CD8-positive, alpha-beta memory T cell (primary cell): ENCODE measurements around the gene SPINK6. TPM values are rescaled to one million over a fixed set of nuclear protein-coding genes. Genes with fewer than 3 reads are reported as not detected.

Experiments
- CTCF ChIA-PET: fragments of 350-600 bp; sonication (Branson Sonifier 250); formaldehyde crosslinking; loops from one replicate; lab custom pipeline; 2021; ENCODE audit warnings: antibody characterized with exemption; lab: Charles Lee
- POLR2A ChIA-PET: fragments of 350-600 bp; sonication (Branson Sonifier 250); formaldehyde crosslinking; loops from one replicate; lab custom pipeline; 2021; ENCODE audit warnings: antibody characterized with exemption; lab: Charles Lee
- DNase-seq, 5 donors: peaks; one replicate each; pipeline versions ENCODE4 v3.0.0 to v3.0.0-alpha.2; 2020 to 2022; ENCODE audit warnings: mixed read lengths in 1 of 5
- H3K27ac ChIP-seq: one replicate; pipeline ENCODE4 v1.7.0; 2013; ENCODE audit warnings: low read depth, mild to moderate bottlenecking, low read length, moderate library complexity
- H3K27me3 ChIP-seq: 2 replicates; pipeline ENCODE4 v1.7.0; 2013; ENCODE audit warnings: low read length, mild to moderate bottlenecking; ENCODE audit not compliant: insufficient read depth, poor library complexity, severe bottlenecking
- H3K36me3 ChIP-seq: 2 replicates; pipeline ENCODE4 v1.7.0; 2013; ENCODE audit warnings: mild to moderate bottlenecking, low read length, moderate library complexity; ENCODE audit not compliant: insufficient read depth
- H3K4me1 ChIP-seq: 2 replicates; pipeline ENCODE4 v1.7.0; 2013; ENCODE audit warnings: mild to moderate bottlenecking, low read length, moderate library complexity; ENCODE audit not compliant: insufficient read depth
- H3K4me3 ChIP-seq: 2 replicates; pipeline ENCODE4 v1.7.0; 2013; ENCODE audit warnings: mild to moderate bottlenecking, low read length
- H3K9me3 ChIP-seq: 2 replicates; pipeline ENCODE4 v1.7.0; 2013; ENCODE audit warnings: mild to moderate bottlenecking, low read length
- H3K27ac Mint-ChIP-seq, 8 donors: one replicate each; pipeline ENCODE4 v1.8.0; 2020 to 2021; ENCODE audit warnings: mixed read lengths in 8 of 8, mild to moderate bottlenecking in 6 of 8, inconsistent platforms in 3 of 8, moderate library complexity in 3 of 8
- H3K27me3 Mint-ChIP-seq, 2 donors: one replicate each; pipeline ENCODE4 v1.8.0; 2020 to 2021; ENCODE audit warnings: mixed read lengths in 2 of 2, mild to moderate bottlenecking in 1 of 2, moderate library complexity in 1 of 2
- H3K36me3 Mint-ChIP-seq, 3 donors: one replicate each; pipeline ENCODE4 v1.8.0; 2020 to 2021; ENCODE audit warnings: mixed read lengths in 3 of 3, inconsistent platforms in 1 of 3, mild to moderate bottlenecking in 1 of 3
- H3K4me1 Mint-ChIP-seq, 3 donors: one replicate each; pipeline ENCODE4 v1.8.0; 2020 to 2021; ENCODE audit warnings: mixed read lengths in 3 of 3, inconsistent platforms in 1 of 3, mild to moderate bottlenecking in 1 of 3
- H3K4me3 Mint-ChIP-seq, 7 donors: one replicate each; pipeline ENCODE4 v1.8.0; 2020 to 2021; ENCODE audit warnings: mixed read lengths in 7 of 7, mild to moderate bottlenecking in 6 of 7, moderate library complexity in 4 of 7, inconsistent platforms in 2 of 7
- H3K9me3 Mint-ChIP-seq, 5 donors: one replicate each; pipeline ENCODE4 v1.8.0; 2020 to 2022; ENCODE audit warnings: mixed read lengths in 5 of 5, mild to moderate bottlenecking in 3 of 5, moderate library complexity in 2 of 5, inconsistent platforms in 1 of 5
- polyA plus RNA-seq: library from polyadenylated mRNA; unstranded; fragments of 300-500 nt; fragmentation: Illumina TruSeq; gene quantifications from one replicate; pipeline ENCODE4 v1.2.3, GENCODE V29; 2021
- total RNA-seq, 2 experiments: library from RNA; stranded (reverse); gene quantifications; one replicate each; pipeline ENCODE4 v1.2.3, GENCODE V29; 2021

SPINK6 gene
- not detected for total RNA-seq
- not detected for polyA plus RNA-seq

DNA sequence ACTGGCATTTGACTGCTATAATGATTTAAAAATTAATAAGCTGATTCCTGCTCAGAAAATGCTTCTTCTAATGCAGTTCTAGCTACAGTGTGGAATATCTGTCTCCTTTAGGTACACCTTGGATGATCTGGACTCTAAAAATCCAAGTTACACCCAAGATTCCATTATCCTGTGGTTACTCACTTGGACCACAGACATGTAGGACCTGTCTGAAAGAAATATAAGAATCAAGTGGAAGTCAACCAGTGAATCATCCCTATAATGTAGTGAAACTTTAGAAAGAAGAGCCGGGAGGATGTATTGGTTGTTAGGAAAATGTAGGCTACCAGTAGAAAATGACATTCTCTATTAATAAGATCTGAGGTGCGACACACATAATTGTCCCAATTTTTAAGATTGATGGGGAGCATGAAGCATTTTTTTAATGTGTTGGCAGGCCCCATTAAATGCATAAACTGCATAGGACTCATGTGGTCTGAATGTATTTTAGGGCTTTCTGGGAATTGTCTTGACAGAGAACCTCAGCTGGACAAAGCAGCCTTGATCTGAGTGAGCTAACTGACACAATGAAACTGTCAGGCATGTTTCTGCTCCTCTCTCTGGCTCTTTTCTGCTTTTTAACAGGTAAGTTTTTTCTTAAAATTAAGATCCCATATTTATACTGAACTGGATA lies at the start of gene SPINK6:
Gene SPINK6, plus strand, starts transcription at position 512 of the 673 bp plus-strand sequence. Its CDS starts 55 bp downstream, at position 567.
- H3K4me1 ChIP-seq = no peaks in the 10 kb centered on the region
- H3K36me3 Mint-ChIP-seq = no peaks in the 10 kb centered on the region
- no peaks in the 10 kb centered on the region for H3K9me3 Mint-ChIP-seq
- H3K27me3 ChIP-seq = no peaks in the 10 kb centered on the region
- no peak within 1 kb of the TSS for H3K4me3 Mint-ChIP-seq
- ChIA-PET CTCF (no interaction called here), POLR2A (no interaction called here)
- H3K4me1 Mint-ChIP-seq = no peaks in the 10 kb centered on the region
- no peaks in the 10 kb centered on the region for H3K36me3 ChIP-seq
- no peak for DNase-seq
- H3K27ac ChIP-seq = no peak within 1 kb of the TSS
- no peak within 1 kb of the TSS for H3K27ac Mint-ChIP-seq
- no peak within 1 kb of the TSS for H3K4me3 ChIP-seq
- peaks cover 2 to 10% of the 10 kb centered on the region in 2 donors for H3K27me3 Mint-ChIP-seq
- H3K9me3 ChIP-seq = no peaks in the 10 kb centered on the region

DNA sequence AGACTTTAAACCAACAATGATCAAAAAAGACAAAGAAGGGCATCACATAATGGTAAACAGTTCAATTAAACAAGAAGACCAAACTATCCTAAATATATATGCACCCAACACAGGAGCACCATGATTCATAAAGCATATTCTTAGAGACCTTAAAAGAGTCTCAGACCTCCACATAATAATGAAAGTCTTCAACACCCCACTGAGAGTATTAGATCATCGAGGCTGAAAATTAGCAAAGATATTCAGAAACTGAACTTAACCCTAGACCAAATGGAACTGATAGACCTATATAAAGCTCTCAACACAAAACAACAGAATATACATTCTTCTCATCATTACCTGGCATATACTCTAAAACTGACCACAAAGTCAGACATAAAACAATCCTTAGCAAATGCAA lies 46.2 kb upstream of the SPINK6 start:
- no peaks in the 10 kb centered on the region for H3K36me3 Mint-ChIP-seq

DNA sequence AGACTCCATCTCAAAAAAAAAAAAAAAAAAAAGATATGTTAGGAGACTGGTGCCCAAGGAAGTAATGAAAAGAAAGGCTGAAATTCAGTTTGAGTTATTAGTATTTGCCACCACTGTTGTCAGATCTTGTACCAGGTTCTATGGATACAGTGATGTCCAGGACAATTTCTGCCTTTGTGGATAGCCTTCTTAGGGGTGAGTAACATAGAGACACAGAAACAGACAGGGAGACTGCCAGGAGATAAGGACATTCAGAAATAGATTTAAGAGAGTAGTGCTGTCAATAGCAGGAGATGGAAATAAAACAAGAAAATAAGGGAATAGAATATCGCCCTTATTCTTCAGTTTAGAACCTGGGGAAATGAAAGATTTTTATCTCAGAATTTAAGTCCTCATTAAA lies 40.8 kb upstream of the SPINK6 start:
- Histone ChIP-seq H3K4me3 (no peak overlapping the region), H3K36me3 (no peaks in the 10 kb centered on the region), H3K27ac (no peak overlapping the region), H3K27me3 (no peaks in the 10 kb centered on the region), H3K9me3 (no peaks in the 10 kb centered on the region), H3K4me1 (no peaks in the 10 kb centered on the region)
- Mint-ChIP-seq H3K27me3 (no peaks in the 10 kb centered on the region), H3K36me3 (no peaks in the 10 kb centered on the region), H3K27ac (no peak overlapping the region), H3K9me3 (peaks cover 0 to 3% (median 0%) of the 10 kb centered on the region in 5 donors), H3K4me1 (no peaks in the 10 kb centered on the region), H3K4me3 (no peak overlapping the region)
- DNase-seq = no peak
- CTCF ChIA-PET = no interaction called here
- POLR2A ChIA-PET = no interaction called here

More for the DNA sequence above, 46.2 kb upstream of the SPINK6 start:
- no peak for DNase-seq
- no peaks in the 10 kb centered on the region for H3K4me1 Mint-ChIP-seq
- ChIA-PET CTCF (no interaction called here), POLR2A (no interaction called here)
- Histone ChIP-seq H3K4me3 (no peak overlapping the region), H3K36me3 (no peaks in the 10 kb centered on the region), H3K4me1 (no peaks in the 10 kb centered on the region), H3K9me3 (no peaks in the 10 kb centered on the region), H3K27ac (no peak overlapping the region), H3K27me3 (no peaks in the 10 kb centered on the region)
- no peak overlapping the region for H3K4me3 Mint-ChIP-seq
- H3K27me3 Mint-ChIP-seq = peaks cover 0 to 2% of the 10 kb centered on the region in 2 donors
- no peak overlapping the region for H3K27ac Mint-ChIP-seq
- peaks cover 0 to 8% (median 2%) of the 10 kb centered on the region in 5 donors for H3K9me3 Mint-ChIP-seq

- POLR2A ChIA-PET = no interaction called here
- Histone ChIP-seq H3K27me3 (no peaks in the 10 kb centered on the region), H3K4me1 (no peaks in the 10 kb centered on the region), H3K9me3 (no peaks in the 10 kb centered on the region), H3K27ac (no peak overlapping the region), H3K36me3 (no peaks in the 10 kb centered on the region), H3K4me3 (no peak overlapping the region)
- Mint-ChIP-seq H3K4me3 (no peak overlapping the region), H3K27ac (no peak overlapping the region), H3K4me1 (no peaks in the 10 kb centered on the region), H3K9me3 (peaks cover 0 to 3% (median 0%) of the 10 kb centered on the region in 5 donors), H3K27me3 (no peaks in the 10 kb centered on the region), H3K36me3 (no peaks in the 10 kb centered on the region)
- no peak for DNase-seq
- CTCF ChIA-PET = no interaction called here
These were observed 39.5 kb upstream of the SPINK6 start for GRCh38 chr5:148163345-148163744.

GRCh38 chr5:148166550-148167283 lies 36.1 kb upstream of the SPINK6 start:
- H3K9me3 Mint-ChIP-seq = no peaks in the 10 kb centered on the region
- H3K27ac Mint-ChIP-seq = no peak overlapping the region

GRCh38 chr5:148168246-148168645 lies 34.6 kb upstream of the SPINK6 start, which contains the start of gene SPINK14:
TSS of gene SPINK14 (plus strand) at chr5:148168546. CDS start at chr5:148169733, 1,187 bp downstream.
- H3K9me3 Mint-ChIP-seq = no peaks in the 10 kb centered on the region
- H3K27me3 Mint-ChIP-seq = peaks cover 0 to 14% of the 10 kb centered on the region in 2 donors
- Histone ChIP-seq H3K27ac (no peak within 1 kb of the TSS), H3K36me3 (no peaks in the 10 kb centered on the region), H3K4me3 (no peak within 1 kb of the TSS), H3K27me3 (no peaks in the 10 kb centered on the region), H3K4me1 (no peaks in the 10 kb centered on the region), H3K9me3 (no peaks in the 10 kb centered on the region)
- ChIA-PET POLR2A (no interaction called here), CTCF (no interaction called here)
- DNase-seq = no peak
- H3K27ac Mint-ChIP-seq = no peak within 1 kb of the TSS
- no peaks in the 10 kb centered on the region for H3K36me3 Mint-ChIP-seq
- no peak within 1 kb of the TSS for H3K4me3 Mint-ChIP-seq
- H3K4me1 Mint-ChIP-seq = no peaks in the 10 kb centered on the region

More at GRCh38 chr5:148166550-148167283, 36.1 kb upstream of the SPINK6 start:
- no peaks in the 10 kb centered on the region for H3K27me3 ChIP-seq
- no peak overlapping the region for H3K4me3 ChIP-seq
- Mint-ChIP-seq H3K4me3 (no peak overlapping the region), H3K4me1 (no peaks in the 10 kb centered on the region), H3K36me3 (no peaks in the 10 kb centered on the region), H3K27me3 (peaks cover 0 to 10% of the 10 kb centered on the region in 2 donors)
- ChIA-PET POLR2A (no interaction called here), CTCF (no interaction called here)
- DNase-seq = no peak
- H3K36me3 ChIP-seq = no peaks in the 10 kb centered on the region
- H3K4me1 ChIP-seq = no peaks in the 10 kb centered on the region
- H3K9me3 ChIP-seq = no peaks in the 10 kb centered on the region
- H3K27ac ChIP-seq = no peak overlapping the region

DNA sequence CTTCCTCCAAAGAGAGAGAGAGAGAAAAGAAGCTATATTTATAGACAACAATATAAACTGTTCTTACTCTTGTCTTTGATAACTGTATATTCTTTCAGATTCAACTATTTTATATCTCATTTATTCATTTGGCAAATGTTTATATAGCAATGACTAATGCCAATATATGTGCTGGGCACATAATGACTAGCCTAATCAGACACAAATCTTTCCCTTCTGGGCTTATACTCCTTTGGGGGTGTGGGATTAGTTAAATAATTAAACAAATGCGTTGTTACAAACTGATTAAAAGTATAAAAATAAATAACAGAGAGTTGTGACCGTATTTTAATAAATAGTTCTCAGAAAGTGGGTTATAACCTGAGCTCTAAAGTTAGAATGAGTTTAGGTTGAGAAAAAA lies 30.5 kb upstream of the SPINK6 start:
- Histone ChIP-seq H3K27ac (no peak overlapping the region), H3K27me3 (no peaks in the 10 kb centered on the region), H3K4me1 (no peaks in the 10 kb centered on the region), H3K9me3 (no peaks in the 10 kb centered on the region), H3K4me3 (no peak overlapping the region), H3K36me3 (no peaks in the 10 kb centered on the region)
- Mint-ChIP-seq H3K27ac (no peak overlapping the region), H3K4me1 (no peaks in the 10 kb centered on the region), H3K36me3 (no peaks in the 10 kb centered on the region), H3K4me3 (no peak overlapping the region), H3K27me3 (peaks cover 2 to 16% of the 10 kb centered on the region in 2 donors), H3K9me3 (no peaks in the 10 kb centered on the region)
- POLR2A ChIA-PET = no interaction called here
- DNase-seq = no peak
- CTCF ChIA-PET = no interaction called here

DNA sequence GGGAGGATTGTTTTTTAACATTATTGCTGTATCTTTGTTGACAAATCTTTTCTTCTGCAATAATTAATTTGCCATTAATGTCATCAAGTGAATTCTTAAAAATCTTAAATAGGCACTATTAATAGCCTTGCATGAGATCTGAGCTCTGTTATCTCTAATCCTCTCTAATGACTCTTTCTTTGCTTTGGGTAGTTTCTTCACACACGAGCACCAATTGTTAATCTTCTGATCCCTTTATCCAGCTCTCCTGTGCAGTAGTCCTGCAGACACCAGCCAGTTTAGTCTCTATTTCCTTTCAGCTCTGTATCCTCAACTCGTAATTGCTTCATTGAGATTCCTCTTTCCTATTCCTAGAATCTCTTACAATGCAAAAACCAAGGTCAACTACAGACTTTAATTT lies 26.4 kb upstream of the SPINK6 start:
- Histone ChIP-seq H3K9me3 (no peaks in the 10 kb centered on the region), H3K4me1 (no peaks in the 10 kb centered on the region), H3K4me3 (no peak overlapping the region), H3K27me3 (no peaks in the 10 kb centered on the region), H3K27ac (no peak overlapping the region), H3K36me3 (no peaks in the 10 kb centered on the region)
- no peaks in the 10 kb centered on the region for H3K36me3 Mint-ChIP-seq
- H3K4me1 Mint-ChIP-seq = no peaks in the 10 kb centered on the region
- DNase-seq = no peak
- POLR2A ChIA-PET = no interaction called here
- no peak overlapping the region for H3K4me3 Mint-ChIP-seq
- peaks cover 5 to 11% of the 10 kb centered on the region in 2 donors for H3K27me3 Mint-ChIP-seq
- CTCF ChIA-PET = interaction anchor here (0.7 kb wide), 1 partner anchor 554 kb away, joined by 3 read pairs; no protein-coding TSS in a partner anchor
- no peaks in the 10 kb centered on the region for H3K9me3 Mint-ChIP-seq
- no peak overlapping the region for H3K27ac Mint-ChIP-seq
